NB4 (cell line): Measurements from ENCODE around the gene SGIP1.

Experiments used
- CTCF ChIP-seq: IDR thresholded peaks from one replicate; pipeline ENCODE4 v1.5.1; 2012; ENCODE audit warnings: low read depth, low read length
- MYC ChIP-seq: IDR thresholded peaks from 2 replicates; pipeline ENCODE4 v1.6.1; 2011; ENCODE audit warnings: low read depth, low read length

DNA sequence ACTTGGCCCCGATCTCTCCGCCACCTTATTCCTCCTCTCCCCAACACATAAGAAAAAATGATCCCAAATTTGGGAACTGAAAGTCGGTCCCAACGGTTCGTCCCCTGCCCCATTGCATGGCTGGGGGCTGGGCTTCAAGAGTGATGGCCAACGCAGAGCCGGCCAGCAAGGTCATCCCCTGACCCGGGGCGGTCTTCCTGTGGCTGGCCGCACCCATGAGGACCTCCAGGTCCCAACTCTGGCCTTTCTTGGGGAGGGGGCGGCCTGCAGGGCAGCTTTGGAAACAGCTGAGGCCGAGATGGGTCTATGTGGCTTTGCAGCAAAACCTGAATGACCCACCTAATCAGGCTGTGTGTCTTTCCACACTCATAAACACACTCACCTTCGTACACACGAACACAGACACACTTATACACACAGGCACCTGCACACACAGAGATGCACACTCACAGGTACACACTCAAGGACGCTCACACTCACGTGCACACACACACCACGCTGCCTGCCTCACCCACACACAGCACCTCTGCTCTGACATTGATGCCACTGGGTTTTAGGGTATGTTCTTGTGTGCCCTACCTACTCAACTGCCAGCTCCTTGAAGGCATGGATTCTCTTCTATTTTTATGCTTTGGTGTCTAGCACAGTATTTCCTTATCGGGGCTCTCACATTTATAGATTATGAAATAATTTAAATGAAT, 218.9 kb downstream of the SGIP1 start:
- TF ChIP-seq CTCF (no peak), MYC (no peak)
